Fibroblast of skin of right quadriceps (primary cell): Measurements from ENCODE around the gene EAF1.
"Not testable (repeated sequence)": the region's sequence is repeated elsewhere in the genome, so short reads cannot be mapped to it uniquely, and the experiment has no call there.

Experiments
- DNase-seq: peaks from one replicate; pipeline ENCODE4 v3.0.0-alpha.2; 2013

Gene EAF1

DNA sequence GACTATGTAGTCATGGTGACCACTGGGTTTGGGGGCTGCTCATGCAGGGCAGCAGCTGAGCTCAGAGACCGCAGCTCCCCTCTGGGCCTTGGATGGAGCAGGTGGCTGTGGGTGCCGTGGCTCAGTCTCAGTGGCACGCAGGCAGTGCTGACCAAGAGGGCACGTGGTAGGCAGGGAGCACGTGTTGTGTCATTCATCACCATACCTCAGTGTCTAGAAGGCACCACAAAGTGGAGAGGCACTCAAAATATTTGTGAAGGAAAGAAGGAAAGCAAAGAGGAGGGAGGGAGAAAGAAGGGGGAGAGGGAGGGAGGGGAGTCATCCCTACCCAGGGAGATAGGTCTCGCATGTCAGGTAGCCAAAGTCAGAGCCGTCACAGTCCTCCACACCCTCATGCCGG, 26.1 kb downstream of the EAF1 start:
- DNase-seq: no peak

DNA sequence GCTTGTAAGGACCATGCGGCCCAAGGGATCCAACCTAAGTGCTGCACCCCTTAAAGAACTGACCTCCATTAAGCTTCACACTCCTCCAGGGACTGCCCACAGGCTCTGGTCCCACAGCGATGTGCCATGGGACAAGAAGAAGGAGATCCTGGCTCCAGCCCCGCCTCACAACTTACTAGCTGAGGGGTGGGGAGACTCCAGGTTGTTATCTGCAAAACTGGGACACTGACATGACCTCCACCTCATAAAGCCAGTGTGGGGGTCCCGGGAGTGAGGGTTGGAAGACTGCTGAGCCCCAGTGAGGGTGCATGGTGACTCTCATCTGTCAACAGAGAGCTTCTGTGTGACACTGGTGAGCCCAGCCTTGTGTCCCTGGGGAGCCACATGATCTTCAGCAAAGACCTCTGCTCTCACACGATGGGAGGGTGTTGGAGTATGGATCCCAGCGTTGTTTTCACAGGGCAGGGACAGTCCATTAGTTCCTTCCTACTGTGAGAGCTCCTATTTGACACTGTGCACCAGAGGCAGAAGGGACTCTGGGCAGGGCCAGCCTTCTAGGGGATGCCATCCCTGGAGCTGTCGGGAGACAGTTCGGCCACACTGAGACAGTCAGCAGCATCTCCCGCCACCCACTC, 26.7 kb downstream of the EAF1 start:
- no peak for DNase-seq

DNA sequence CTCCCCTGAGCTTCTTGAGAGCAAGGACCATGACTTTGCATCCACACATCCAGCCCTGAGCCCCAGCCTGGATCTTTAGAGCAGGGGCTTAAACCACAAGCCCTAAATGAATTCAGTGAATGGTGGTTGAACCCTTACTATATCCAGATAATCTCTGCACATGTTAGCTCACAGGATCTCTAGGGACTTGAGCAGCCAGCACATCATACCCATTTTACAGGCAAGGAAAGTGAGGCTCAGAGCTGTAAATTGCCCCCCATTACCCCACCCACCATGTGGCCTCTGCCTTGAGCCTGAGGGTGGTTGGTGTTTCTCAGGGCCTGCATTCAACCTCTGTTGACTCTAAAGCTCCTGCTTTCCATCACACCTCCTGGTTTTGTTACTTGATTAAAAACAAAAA, 27.6 kb downstream of the EAF1 start:
- no peak for DNase-seq

DNA sequence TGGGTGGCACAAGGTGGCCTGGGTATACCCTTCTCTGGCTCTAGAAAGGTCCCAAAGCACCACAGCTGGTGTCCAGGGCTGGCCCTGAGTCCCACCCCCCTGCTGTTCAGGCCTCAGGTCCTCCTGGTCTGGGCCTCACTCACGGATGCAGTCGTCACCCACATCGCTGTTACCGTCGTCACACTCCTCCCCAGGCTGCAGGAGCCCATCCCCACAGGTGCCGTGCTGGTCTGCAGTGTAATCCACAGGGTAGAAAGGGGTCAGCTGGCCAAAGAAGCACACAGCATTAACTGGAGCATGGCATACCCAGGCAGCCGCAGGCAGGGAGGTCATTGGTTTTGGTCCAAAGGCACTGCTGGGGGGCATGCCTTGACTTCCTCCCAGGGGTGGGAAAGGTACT, 28.4 kb downstream of the EAF1 start:
- no peak for DNase-seq

DNA sequence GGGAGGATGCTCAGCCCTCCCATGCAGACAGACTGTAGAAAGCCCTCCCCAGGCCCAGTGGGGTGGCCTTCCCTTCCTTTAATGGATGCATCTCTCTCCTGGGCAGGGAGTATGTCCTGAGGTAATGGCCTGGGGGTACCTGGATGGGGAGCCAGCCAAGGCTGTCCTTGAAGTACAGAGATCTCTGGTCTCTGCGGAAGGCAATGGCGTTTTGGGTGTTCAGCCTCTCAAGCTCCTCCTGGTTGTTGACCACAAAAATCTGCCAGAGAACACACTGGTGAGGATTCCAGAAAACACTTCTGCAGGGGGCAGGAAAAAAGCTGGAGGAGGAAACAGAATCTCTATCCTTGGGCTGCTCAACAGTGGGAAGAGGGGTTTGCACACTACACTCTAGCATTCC, 28.9 kb downstream of the EAF1 start:
- DNase-seq: no peak

DNA sequence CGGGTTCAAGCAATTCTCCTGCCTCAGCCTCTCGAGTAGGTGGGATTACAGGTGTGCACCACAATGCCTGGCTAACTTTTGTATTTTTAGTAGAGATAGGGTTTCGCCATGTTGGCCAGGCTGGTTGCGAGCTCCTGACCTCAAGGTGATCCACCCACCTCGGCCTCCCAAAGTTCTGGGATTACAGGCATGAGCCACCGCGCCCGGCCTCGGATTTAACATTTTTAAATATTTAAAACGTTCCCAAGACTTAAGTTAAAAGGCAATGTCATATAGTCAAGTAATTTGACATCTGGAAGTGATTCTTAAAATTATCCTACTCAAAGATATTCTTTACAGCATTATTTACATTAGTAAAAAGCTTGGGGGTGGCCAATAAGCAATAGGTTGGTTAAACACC, 29.5 kb downstream of the EAF1 start:
- DNase-seq: not testable (repeated sequence)

DNA sequence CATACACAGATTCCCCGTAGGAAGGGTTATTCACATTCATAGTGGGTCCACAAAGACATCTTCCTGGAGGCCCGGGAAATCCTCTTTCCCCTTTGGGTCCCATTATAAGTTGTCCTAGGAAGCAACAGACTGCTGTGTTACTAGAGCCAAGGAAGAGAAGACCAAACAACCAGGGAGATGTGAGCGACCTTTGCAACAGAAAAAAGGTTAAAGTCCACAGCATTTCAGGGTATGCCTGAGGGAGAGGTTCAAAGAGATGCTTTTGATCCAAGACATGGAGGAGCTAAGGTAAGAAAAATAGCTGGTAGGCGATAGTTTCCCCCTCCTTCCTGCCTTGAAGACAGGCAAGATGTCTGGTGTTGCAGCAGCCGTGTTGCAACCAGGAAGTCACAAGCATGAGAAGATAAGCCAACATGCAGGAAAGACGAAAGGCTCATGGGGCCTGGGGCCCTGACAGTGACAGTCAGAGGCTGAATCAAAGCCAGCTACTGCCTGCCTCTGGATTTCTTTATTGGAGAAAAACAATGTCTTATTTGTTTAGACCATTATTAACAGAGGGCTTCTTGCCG, 30.9 kb downstream of the EAF1 start:
- DNase-seq: no peak

DNA sequence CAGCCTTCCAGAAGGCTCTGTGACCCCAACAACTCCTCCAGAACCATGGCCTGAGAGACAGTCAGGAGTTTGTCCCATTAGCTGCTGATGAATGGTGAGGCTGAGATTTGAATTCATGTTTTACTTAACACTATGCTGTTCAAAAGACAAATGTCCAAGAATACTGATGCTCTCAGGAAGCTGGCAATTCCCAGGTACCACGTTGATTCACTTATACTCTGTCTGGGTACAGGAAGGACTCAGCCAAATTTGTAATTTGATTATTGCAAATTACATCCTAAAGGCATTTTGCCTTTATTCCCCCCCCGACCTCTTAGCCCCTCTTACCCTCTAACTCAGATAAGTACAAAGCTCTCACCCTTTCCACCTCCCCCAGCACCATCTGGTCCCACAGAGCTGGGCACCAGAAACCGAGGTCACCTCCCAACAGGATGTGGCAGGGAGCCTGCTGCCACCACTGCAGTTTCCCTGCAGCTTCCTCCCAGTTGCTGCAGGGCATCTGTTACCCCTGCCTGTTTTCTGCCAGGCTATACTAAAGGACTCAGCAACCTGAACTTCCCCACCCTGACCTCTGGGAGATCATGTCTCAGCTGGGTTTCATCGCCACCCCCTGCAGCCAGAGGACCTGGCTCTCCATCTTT, 33.6 kb downstream of the EAF1 start:
- DNase-seq: no peak

DNA sequence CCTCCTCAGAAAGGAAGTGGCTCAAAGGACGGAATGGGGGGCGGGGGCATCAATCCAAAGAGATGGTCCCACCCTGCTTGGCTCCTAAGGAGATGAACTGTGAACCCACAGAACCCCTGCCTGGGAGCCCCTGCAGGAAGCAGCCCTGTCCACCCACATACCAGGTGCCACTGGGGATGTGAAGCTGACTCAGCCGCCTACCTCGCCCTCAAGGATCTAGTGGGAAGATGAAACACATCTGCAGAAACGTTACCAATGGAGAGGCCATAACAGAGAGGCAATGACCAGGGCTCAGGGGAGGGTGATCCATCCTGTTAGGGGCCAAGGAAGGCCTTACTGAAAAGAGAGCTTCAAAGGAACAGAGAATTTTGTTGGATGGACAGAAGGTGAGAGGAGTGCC, 35.1 kb downstream of the EAF1 start:
- DNase-seq: no peak

DNA sequence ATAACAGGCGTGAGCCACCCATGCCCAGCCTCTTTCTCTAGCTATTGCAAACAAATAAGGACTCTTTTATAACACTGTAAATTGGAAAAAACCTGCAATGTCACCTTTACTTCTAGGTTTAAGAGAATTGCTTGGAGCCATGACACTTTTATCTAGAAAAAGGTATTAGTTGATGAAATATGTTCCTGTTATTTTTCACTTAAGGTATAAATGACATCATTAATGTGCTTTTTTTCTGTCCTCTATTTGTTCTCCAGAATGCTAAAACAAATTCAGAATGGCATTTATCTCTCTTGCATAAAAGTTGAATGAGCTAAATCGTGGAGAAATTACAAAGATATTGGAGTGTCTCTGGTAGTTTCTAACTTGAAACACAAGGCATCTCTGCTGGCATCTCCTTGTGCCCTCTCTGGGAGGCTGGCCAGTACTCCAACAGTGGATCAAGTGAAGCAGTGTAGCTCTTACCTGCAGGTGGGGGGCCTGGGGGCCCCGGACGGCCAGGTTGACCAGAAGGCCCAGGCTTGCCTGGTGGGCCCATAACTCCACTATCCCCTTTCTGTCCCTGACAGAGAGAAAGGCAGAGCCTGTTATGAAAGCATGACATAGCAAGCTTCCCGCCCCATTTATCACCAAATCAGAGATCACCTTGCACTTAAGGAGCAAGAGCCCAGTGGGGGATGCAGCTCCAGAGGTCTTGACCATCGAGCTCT, 38.6 kb downstream of the EAF1 start:
- DNase-seq: no peak

DNA sequence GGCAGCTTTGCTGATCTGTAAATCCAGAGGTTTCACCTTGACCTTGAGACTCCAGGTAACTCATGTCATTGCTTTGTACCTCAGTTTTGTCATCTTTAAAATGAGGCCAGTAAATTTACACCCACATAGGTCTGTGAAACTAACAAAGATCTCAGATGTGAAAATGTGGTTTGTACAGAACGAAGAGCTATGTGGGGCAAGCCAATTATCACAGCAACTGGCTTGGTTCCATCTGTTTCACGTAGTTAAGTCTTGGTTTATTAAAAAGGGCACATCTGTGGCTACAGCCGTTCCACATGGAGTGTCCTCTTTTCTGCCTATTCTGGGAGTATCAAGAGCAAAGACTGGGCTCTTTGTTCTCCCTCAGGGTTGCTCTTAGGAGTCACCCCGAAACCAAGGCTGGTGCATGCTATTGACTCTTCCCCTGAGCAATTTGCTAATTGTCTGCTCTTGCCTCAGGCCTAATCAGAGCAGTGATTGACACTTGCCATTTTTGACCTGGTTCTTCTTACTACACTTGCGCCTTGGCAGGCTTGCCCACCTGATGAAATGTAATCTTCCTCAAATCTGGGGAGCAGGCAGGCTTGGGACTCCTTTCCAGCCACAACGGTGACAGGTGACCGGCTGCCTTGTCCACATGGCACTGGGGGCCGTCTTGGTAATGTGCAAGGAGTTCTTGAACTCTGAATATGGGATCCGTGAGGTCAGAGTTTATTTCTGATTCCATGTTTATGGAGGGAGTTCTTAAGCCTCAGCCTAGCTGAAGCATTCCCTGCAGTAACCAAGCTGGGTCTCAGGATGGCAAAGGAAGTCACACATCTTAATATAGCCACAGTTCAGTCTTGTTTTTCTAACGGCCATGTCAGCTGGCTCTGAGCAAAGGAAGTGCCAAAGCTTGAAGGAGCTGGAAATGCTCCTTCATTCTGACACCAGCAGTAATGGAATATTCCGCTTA, 40.1 kb downstream of the EAF1 start:
- DNase-seq: no peak

DNA sequence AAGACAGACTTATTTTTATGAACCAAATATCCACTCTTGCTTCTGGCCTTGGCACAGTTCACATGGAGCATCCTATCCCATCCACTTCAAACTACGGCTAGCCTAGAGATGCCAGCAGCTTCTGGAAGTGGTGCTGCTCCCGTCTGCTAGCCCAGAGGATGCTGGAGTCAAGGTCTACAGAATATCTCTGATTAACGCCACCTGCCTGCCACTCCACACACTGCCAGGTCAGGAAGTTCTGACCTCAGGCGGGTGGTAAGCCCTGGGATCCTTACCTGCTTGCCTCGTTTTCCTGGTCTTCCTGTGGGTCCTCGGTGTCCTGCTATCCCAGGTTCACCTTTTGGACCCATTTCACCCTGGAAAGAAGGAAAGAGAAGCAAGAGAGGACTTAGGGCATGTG, 42.9 kb downstream of the EAF1 start:
- DNase-seq: no peak

DNA sequence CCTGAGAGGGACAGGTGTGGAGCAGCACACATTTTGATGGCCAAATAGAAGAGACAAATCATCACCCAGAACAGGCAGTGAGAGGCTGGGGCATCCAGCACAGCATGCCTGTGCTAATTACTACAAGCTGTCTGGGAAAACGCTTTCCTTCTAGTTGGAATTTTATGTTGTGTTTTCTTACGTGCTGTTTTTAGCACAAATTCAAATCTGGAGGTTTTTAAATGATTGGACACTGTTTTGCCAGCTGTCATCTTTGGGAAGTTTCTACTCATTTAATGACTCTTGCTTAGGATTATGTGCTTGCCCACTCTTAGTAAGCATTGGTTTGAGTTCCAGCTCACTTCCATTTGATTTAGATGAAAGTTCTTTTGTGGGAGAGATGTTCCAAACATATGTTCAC, 43.5 kb downstream of the EAF1 start:
- DNase-seq: no peak

DNA sequence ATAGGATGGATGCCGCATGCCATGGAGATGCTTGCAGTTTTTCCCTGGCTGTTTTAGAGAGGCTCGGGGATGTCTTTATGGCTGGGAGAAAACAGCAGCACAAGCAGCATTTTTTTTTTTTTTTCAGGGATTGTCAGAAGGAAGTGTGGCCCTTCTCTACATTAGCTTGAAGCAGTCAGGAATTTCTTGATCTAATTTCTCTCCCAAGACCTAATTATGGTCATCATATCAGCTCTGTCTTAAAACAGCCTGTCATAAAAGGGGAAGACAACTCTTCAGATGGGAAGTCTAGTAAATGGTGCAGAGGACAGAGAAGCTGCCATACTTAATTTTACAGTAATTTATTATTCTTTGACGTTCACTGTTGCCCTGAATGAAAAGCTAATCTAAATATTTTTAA, 44.5 kb downstream of the EAF1 start:
- no peak for DNase-seq

DNA sequence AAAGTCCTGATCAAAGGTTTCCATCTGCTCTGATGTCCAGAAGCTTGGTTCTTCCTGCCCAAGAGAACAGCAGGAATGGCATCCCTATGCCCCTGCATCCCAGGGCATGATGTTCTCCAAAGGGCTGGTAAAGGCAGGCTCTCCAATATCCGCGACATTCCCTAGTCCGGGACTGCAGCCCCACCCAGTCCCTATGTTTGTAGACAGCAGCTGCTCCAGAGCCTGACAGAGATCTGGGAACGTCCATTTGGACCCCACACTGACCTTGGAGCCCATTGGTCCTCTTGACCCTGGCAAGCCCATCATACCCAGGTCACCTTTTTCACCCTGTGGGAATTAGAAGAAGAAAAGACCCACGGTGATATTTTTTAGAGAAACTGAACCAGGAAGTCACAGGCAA, 47.8 kb downstream of the EAF1 start:
- no peak for DNase-seq

DNA sequence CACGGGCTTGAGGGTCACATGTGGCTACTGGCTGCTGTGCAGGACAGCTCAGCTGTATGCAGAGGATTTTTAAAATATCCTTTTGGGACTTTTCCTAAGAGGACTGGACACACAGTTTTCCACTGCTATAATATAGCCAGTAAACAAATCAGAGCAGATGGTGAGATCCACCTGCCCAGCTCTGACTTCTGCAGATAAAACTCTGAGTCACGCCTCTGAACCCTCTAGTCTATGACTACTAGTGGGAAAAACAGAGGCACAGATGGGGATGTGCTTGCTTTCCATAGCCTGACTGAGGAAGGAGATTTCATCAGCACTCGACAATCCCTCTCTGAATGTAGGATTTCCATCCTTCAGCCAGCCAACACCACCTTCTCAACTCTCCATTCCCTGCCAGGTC, 49.0 kb downstream of the EAF1 start:
- DNase-seq: no peak

DNA sequence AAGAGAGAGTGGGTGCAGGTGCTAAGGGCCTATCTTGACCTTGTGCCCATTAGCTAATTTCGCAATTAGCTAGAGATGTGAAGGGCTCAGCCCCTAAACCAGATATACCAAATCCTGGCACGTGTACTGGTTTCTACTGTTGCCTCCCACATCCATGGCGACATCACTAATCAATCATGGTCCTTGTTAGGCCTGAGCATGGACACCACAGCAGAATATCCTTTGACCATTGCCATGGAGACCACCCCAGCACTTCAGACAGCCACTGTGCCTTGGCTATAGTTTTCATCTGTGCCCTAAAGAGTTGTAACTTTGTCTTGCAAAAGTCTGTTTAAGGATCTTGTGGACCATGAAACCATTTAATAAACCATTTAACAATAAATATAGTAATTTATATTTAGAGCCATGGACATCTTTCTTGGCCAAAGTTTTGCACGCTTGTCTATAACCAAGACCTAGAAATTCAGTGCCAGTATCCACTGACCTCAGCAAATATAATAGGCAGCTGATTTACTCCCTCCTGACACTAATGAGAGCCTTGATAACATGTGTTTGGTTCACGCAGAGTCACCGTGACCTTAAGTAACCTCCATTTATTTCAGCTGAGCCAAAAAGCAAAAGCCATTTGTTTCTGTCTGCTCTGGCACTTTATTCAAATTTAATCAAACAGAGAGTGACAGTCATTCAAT, 50.7 kb downstream of the EAF1 start:
- no peak for DNase-seq

DNA sequence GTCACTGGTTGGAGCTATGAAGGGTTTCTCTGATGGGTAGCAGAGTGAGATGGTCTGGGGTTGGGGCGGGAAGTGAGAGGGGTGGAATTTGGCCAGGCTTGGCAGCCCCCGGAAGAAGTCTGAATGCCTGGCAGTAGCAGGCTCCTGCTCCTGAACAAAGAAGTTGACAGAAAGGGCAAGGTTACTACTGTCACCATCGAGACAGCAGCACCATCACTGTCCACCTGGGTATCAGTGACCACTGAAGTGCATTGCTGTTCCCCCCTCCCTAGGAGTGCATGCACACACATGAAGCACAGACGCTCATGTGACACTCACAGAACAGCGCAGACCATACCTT, 51.2 kb downstream of the EAF1 start:
- DNase-seq: no peak

DNA sequence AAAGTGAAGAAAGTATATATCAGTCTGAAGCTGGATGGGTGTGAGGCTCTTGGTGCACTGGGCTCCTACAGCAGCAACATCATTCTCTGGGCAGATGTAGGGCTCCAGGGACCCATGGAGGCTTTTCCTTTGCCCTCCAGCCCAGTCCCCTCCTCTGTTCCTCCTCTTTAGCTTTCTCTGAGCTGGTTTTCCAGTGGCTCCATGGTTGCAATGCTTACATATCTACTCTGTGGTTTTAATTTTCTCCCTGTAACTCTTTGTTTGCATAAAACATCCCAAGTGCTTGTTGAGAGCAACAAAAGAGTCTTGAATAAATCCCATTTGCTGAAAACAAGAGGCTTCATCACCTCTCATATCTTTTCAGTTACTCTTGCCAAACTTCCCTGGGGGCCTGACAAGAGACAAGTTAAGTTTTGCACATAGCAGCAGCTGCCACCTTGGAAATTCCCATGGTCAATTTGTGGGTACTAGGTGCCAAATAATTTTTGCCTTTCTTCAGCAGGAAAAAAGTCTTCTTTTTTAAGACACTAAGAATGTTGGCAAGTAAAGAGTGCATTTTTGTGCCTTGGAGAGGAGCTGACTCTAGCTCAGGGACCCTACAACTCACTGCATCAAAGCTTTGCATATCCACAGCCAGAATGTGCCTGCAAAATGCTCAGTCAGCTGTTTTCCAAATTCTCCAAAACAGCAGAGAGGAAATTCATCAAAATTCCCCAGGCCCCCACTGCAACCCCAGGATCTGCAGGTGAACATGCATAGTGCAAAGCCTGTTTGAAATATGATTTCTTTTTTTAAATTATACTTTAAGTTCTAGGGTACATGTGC, 52.2 kb downstream of the EAF1 start:
- DNase-seq: no peak

DNA sequence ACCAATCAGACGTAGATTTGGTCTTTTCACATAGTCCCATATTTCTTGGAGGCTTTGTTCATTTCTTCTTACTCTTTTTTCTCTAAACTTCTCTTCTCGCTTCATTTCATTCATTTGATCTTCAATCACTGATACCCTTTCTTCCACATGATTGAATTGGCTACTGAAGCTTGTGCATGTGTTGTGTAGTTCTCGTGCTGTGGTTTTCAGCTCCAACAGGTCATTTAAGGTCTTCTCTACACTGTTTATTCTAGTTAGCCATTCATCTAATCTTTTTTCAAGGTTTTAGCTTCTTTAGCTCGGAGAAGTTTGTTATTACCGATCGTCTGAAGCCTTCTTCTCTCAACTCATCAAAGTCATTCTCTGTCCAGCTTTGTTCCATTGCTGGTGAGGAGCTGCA, 57.2 kb downstream of the EAF1 start:
- not testable (repeated sequence) for DNase-seq

DNA sequence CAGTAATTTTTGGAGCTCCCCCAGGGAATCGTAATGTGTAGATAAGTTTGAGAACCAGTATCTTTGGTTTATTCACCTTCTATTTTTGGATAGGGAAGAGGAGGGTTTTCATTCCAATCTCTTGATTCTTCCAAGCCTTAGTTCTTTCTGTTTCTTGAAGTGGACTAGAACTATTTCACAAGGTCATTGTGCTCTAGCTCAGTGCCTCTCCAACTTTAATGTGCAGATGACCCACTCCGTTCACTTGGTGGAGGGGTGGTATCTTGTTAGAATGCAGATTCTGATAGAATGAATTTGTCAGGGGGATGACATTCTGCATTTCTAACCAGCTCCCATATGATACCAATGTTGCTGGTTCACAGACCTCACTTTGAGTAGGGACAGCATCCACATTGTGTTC, 58.6 kb downstream of the EAF1 start:
- no peak for DNase-seq

DNA sequence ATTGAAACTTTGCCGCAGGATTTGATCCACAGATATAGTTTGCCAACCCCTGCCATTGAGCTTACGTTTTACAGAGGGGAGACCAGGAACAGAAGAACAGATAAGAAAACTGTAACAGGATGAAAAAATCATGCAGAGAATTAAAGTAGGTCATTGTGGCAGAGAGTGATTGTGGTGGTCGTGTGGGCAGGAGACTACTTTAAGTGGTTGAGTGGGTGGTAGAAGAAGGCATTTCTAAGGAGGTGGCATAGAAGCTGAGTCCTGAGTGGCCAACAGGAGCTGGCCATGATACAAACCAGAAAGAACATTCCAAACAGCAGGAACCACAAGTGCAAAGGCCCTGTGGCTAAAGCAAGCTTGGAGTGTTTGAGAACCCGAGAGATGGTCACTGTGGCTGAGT, 59.6 kb downstream of the EAF1 start:
- DNase-seq: no peak
